NCI-H2081 (cell line): ENCODE data around the gene ARHGAP22.

Experiments used
- DNase-seq, 2 experiments: peaks; one replicate each; lab custom pipeline; 2025; lab: John Stamatoyannopoulos, UW

ARHGAP22 gene

GRCh38 chr10:48511875-48512231 is 93.0 kb downstream of the ARHGAP22 start:
- DNase-seq: no peak

GRCh38 chr10:48511066-48511874 is 93.6 kb downstream of the ARHGAP22 start:
- DNase-seq: no peak

DNA sequence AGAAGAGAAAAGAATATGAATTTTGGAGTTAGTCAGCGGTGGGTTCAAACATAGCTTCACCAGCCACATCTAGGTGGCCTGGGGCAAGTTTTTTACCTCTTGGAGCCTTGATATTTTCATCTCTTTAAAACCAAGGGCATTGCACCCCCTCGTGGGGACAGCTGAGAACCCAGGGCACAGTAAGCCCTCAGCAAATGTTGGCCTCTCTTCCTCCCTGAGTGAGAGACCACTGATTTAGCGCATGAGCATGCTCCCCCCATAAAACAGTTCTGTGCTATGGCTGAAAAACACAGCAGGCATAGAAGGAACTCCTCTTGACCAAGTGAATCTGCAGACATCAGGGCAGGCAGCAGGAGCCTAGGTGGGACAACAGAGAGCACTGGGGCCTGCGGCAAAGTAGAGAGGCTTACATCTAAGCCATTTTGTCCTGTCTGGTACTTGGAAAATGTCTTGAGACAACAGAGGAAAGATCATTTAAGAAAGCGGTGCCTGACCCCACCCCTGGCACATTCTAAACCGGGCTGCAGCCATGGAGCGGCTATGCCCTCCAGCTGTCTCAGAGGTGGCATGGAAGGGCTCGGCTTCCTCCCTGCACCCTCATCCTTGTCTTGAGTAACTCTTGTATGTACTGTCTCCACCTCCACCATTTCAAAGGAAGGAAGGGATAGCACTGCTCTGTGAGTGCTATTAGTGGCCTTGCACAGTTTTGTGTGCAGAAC is 94.7 kb downstream of the ARHGAP22 start:
- DNase-seq: no peak

- no peak for DNase-seq
Observed at GRCh38 chr10:48508791-48509772, 95.8 kb downstream of the ARHGAP22 start.

GRCh38 chr10:48507933-48508790 is 96.7 kb downstream of the ARHGAP22 start:
- no peak for DNase-seq

GRCh38 chr10:48507494-48507893 is 97.4 kb downstream of the ARHGAP22 start:
- DNase-seq: no peak

GRCh38 chr10:48506147-48506917 is 98.5 kb downstream of the ARHGAP22 start:
- no peak for DNase-seq

DNA sequence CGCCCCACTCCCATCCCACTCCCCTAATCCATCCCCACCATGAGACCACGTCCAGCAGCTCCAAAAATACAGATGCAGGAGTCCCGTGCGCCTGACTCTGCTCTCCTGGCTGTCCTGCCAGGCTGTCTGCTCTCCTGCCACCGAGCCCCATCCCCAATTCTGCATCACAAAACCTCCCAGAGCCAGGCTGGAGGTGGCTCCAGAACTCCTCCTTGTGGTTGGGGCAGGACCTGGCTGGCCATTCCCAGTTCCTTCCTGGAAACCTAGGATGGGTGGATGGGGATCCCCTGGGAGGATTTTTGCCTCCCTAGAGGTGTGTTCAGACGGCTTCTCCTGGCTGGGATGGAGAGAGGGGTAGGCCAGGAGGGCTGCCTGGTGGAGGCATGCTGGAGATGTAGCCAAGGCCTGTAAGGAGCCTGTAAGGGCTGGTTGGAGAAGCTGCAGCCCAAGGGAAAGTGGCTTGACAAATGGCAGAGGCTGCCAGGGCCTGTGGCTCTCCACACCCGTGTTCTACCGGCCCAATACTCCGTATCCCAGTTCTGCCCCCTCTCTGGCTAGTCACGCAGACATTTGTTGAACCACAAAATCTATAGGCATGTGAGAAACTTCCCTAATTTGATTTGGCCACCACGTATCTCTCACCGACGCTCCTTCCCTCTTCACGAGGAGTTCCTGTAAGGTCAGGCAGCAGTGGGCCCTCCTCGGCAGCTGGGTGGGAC is 99.3 kb downstream of the ARHGAP22 start:
- no peak for DNase-seq

- DNase-seq: no peak
Observed at GRCh38 chr10:48504141-48504885, 100.6 kb downstream of the ARHGAP22 start.

GRCh38 chr10:48503293-48503911 is 101.5 kb downstream of the ARHGAP22 start:
- DNase-seq: no peak

DNA sequence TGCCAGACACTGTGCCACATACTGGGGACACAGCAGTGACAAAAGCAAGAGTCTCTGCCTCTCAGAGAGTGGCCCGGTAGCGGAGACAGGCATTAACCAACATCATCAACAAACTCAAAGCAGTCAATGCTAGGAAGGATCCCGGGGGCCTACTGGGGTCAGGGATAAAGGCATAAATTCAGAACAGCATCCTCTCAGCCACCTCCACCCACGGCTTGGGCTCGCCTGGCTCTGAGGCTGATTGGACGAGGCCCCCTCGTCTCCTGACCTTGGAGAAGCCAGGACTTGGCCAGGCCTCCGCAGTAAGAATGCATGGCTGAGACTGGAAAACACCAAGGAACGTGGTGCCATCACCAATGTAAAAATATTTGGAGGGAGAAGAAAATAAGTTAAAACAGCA is 102.1 kb downstream of the ARHGAP22 start:
- DNase-seq: no peak

DNA sequence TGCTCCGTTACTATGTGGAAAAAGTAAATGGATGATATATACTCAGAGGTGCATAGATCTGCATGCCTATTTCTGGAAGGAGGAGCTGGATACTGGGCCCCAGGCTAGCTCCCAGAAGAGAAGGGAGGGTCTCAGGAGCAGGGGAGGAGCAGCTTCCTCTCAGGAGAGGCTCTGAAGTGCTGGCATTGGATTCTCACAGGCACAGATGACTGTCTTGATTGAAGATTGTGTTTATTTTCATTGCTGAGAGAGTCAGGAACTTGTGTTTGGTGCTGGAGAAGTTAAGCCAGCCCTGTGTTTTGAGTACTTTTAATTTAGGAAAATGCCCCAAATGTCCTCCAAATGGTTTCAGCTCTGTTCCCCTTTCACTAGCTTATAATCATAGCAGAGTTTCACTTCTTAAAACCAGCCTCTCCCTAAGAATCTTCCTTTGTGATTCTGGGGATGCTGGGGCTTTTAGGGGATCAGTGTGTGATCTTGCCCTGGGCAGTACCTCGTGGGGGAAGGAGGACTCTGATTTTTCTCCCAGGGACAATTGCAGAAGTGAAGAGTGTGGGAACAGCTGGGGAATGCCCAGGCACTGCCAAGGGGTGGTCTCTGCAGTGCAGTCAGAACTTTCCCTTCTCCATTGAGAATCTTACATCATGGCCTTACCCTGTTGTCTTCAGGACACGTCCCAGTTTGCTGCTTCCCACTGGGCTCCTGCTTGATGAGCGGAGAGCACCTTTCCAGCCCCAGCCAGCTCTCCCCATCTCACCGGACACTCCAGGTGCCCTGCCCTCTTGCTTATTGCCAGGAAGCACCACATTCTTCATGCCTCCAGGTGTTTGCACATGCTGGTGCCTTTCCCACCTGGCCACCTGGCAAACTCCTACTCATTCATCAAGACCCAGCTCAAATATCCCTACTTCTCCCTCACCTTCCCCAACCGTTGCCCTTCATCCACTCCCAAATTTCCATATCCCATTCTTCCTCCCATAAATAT is 102.8 kb downstream of the ARHGAP22 start:
- no peak for DNase-seq

- no peak for DNase-seq
Observed at GRCh38 chr10:48501226-48501625, 103.6 kb downstream of the ARHGAP22 start.

DNA sequence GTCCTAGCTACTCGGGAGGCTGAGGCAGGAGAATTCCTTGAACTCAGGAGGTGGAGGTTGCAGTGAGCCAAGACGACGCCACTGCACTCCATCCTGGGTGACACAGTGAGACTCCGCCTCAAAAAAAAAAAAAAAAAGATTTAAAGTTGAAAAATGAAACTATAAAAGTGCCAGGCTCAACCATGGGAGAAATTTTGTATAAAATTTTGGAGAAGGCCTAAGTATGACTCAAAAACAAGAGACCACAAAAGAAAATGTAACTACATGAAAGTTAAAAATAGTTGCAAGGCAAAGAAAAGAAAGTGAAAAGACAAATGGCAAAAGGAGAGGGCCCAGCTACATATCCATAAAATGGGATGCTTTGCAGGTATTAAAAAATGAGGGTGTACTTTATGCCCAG is 104.1 kb downstream of the ARHGAP22 start:
- no peak for DNase-seq

- no peak for DNase-seq
Observed at GRCh38 chr10:48498940-48499510, 105.8 kb downstream of the ARHGAP22 start.

DNA sequence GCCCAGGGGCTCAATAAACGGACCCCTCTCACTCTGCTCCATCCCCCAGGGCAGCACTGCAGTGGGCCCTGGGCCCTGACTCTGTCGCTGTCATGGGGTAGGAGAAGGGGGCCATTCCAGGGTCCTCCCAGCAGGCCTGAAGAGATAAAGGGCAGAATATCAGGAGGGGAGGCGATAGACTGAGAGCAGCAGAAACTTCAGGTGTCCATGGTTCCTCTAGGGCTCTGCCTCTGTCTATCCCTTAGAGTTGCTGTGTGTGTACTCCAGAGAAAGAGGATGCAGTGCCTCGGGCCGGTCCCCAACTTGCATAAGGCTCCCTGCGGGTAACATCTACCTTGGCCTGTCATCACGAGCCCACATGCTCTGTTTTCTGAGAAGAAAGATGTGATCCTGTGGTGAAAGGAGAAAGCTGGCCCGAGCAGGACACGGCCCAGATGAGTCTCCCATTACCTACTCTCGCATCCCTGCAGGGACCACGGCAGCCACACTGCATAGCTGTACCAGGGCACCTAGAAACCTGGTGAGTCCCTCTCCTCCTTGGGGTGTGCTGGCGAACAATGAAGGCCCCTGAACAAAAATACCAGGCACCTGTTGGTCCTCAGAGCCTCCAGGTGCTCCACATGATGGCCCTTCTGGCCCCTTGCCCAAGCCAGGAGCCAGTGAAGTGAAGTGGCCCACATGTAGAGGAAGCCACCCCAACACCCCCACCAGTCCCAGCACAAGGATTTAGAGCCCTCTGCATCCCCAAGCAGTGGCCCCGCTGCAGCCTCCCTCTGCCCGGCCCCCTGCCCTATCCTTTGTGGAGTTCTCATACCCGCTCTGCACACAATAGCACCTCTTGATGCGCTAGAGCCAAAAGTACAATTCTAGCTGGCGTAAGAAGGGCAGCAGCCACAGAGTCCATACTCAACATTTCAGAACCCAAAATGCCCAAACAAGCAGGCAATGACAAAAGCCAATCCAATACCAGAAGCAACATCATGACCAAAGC is 106.8 kb downstream of the ARHGAP22 start:
- no peak for DNase-seq
